Measurements from ENCODE around the gene OSTM1.

OSTM1 gene

GRCh38 chr6:108093781-108094300 is 19.3 kb upstream of the OSTM1 start:
- Histone ChIP-seq H3K27ac (ENCODE audit: low read length) (no peak overlapping the region), H3K9ac (ENCODE audit: low read depth, low read length) (no peak overlapping the region), H3K4me3 (ENCODE audit: low read length) (no peak overlapping the region), H3K4me1 (ENCODE audit: insufficient read depth, low read length) (no peaks in the 10 kb centered on the region), H3K36me3 (ENCODE audit: insufficient read depth, low read depth, low read length) (no peaks in the 10 kb centered on the region), H3K9me3 (ENCODE audit: insufficient read depth, low read depth, low read length) (no peaks in the 10 kb centered on the region), H3K27me3 (ENCODE audit: insufficient read depth, low read length) (no peaks in the 10 kb centered on the region)

GRCh38 chr6:108091288-108091687 is 16.7 kb upstream of the OSTM1 start:
- no peaks in the 10 kb centered on the region for H3K27me3 ChIP-seq (ENCODE audit: insufficient read depth, low read length)
- H3K9me3 ChIP-seq (ENCODE audit: insufficient read depth, low read depth, low read length): no peaks in the 10 kb centered on the region
- H3K4me3 ChIP-seq (ENCODE audit: low read length): no peak overlapping the region
- no peak overlapping the region for H3K27ac ChIP-seq (ENCODE audit: low read length)
- no peak overlapping the region for H3K9ac ChIP-seq (ENCODE audit: low read depth, low read length)
- no peaks in the 10 kb centered on the region for H3K36me3 ChIP-seq (ENCODE audit: insufficient read depth, low read depth, low read length)
- peaks cover 2% of the 10 kb centered on the region; the same call in 1 of the 2 replicates for H3K4me1 ChIP-seq (ENCODE audit: insufficient read depth, low read length)

- no peaks in the 10 kb centered on the region for H3K9me3 ChIP-seq (ENCODE audit: insufficient read depth, low read depth, low read length)
- H3K27me3 ChIP-seq (ENCODE audit: insufficient read depth, low read length): no peaks in the 10 kb centered on the region
- H3K4me1 ChIP-seq (ENCODE audit: insufficient read depth, low read length): peaks cover 1% of the 10 kb centered on the region
- H3K9ac ChIP-seq (ENCODE audit: low read depth, low read length): no peak overlapping the region
- H3K36me3 ChIP-seq (ENCODE audit: insufficient read depth, low read depth, low read length): no peaks in the 10 kb centered on the region
- H3K4me3 ChIP-seq (ENCODE audit: low read length): no peak overlapping the region
- no peak overlapping the region for H3K27ac ChIP-seq (ENCODE audit: low read length)
Measured at GRCh38 chr6:108083349-108083748, 8.8 kb upstream of the OSTM1 start.

GRCh38 chr6:108082539-108082938 is 8.0 kb upstream of the OSTM1 start:
- H3K36me3 ChIP-seq (ENCODE audit: insufficient read depth, low read depth, low read length): no peaks in the 10 kb centered on the region
- H3K27ac ChIP-seq (ENCODE audit: low read length): no peak overlapping the region
- H3K4me1 ChIP-seq (ENCODE audit: insufficient read depth, low read length): no peaks in the 10 kb centered on the region; the same call in none of the 2 replicates

GRCh38 chr6:108080010-108080780 is 5.7 kb upstream of the OSTM1 start:
- H3K27me3 ChIP-seq (ENCODE audit: insufficient read depth, low read length): peaks cover 10% of the 10 kb centered on the region; the same call in 1 of the 2 replicates
- no peak overlapping the region for H3K27ac ChIP-seq (ENCODE audit: low read length)
- no peak overlapping the region for H3K4me3 ChIP-seq (ENCODE audit: low read length)
- no peaks in the 10 kb centered on the region; the same call in none of the 2 replicates for H3K4me1 ChIP-seq (ENCODE audit: insufficient read depth, low read length)
- H3K36me3 ChIP-seq (ENCODE audit: insufficient read depth, low read depth, low read length): no peaks in the 10 kb centered on the region
- no peaks in the 10 kb centered on the region for H3K9me3 ChIP-seq (ENCODE audit: insufficient read depth, low read depth, low read length)
- H3K9ac ChIP-seq (ENCODE audit: low read depth, low read length): no peak overlapping the region

More at GRCh38 chr6:108082539-108082938, 8.0 kb upstream of the OSTM1 start:
- no peaks in the 10 kb centered on the region for H3K9me3 ChIP-seq (ENCODE audit: insufficient read depth, low read depth, low read length)
- H3K9ac ChIP-seq (ENCODE audit: low read depth, low read length): no peak overlapping the region
- no peaks in the 10 kb centered on the region for H3K27me3 ChIP-seq (ENCODE audit: insufficient read depth, low read length)
- H3K4me3 ChIP-seq (ENCODE audit: low read length): no peak overlapping the region

GRCh38 chr6:108078191-108078590 is 3.6 kb upstream of the OSTM1 start:
- Histone ChIP-seq H3K36me3 (ENCODE audit: insufficient read depth, low read depth, low read length) (no peaks in the 10 kb centered on the region), H3K27ac (ENCODE audit: low read length) (no peak overlapping the region), H3K9ac (ENCODE audit: low read depth, low read length) (no peak overlapping the region), H3K4me1 (ENCODE audit: insufficient read depth, low read length) (peaks cover 4% of the 10 kb centered on the region), H3K4me3 (ENCODE audit: low read length) (no peak overlapping the region), H3K9me3 (ENCODE audit: insufficient read depth, low read depth, low read length) (no peaks in the 10 kb centered on the region), H3K27me3 (ENCODE audit: insufficient read depth, low read length) (peaks cover 11% of the 10 kb centered on the region; the same call in 1 of the 2 replicates)

- Histone ChIP-seq H3K4me3 (ENCODE audit: low read length) (peak overlapping the region; percentile 92), H3K27ac (ENCODE audit: low read length) (no peak overlapping the region), H3K9ac (ENCODE audit: low read depth, low read length) (peak overlapping the region; percentile 72; the same call in 1 of the 2 replicates), H3K36me3 (ENCODE audit: insufficient read depth, low read depth, low read length) (no peaks in the 10 kb centered on the region), H3K4me1 (ENCODE audit: insufficient read depth, low read length) (peaks cover 14% of the 10 kb centered on the region), H3K9me3 (ENCODE audit: insufficient read depth, low read depth, low read length) (no peaks in the 10 kb centered on the region), H3K27me3 (ENCODE audit: insufficient read depth, low read length) (peaks cover 11% of the 10 kb centered on the region; the same call in 1 of the 2 replicates)
Measured at GRCh38 chr6:108074057-108074358, 533 bp downstream of the OSTM1 start.

GRCh38 chr6:108071736-108072276 is 2.7 kb downstream of the OSTM1 start:
- Histone ChIP-seq H3K4me1 (ENCODE audit: insufficient read depth, low read length) (peaks cover 14% of the 10 kb centered on the region), H3K27me3 (ENCODE audit: insufficient read depth, low read length) (peaks cover 11% of the 10 kb centered on the region; the same call in 1 of the 2 replicates), H3K9ac (ENCODE audit: low read depth, low read length) (peak overlapping the region; percentile 8; the same call in 1 of the 2 replicates), H3K9me3 (ENCODE audit: insufficient read depth, low read depth, low read length) (no peaks in the 10 kb centered on the region), H3K36me3 (ENCODE audit: insufficient read depth, low read depth, low read length) (0 out of 2 replicates have a peak, but pooled peaks cover 3% of the 10 kb centered on the region), H3K4me3 (ENCODE audit: low read length) (peak overlapping the region; percentile 25; the same call in 1 of the 2 replicates), H3K27ac (ENCODE audit: low read length) (peak overlapping the region; percentile 29)

- H3K36me3 ChIP-seq (ENCODE audit: insufficient read depth, low read depth, low read length): peaks cover 21% of the 10 kb centered on the region; the same call in 1 of the 2 replicates
Measured at GRCh38 chr6:108068618-108069017, 5.9 kb downstream of the OSTM1 start.

GRCh38 chr6:108068182-108068581 is 6.4 kb downstream of the OSTM1 start:
- Histone ChIP-seq H3K4me3 (ENCODE audit: low read length) (no peak overlapping the region), H3K4me1 (ENCODE audit: insufficient read depth, low read length) (peaks cover 10% of the 10 kb centered on the region), H3K36me3 (ENCODE audit: insufficient read depth, low read depth, low read length) (peaks cover 25% of the 10 kb centered on the region; the same call in 1 of the 2 replicates), H3K9me3 (ENCODE audit: insufficient read depth, low read depth, low read length) (no peaks in the 10 kb centered on the region), H3K27ac (ENCODE audit: low read length) (no peak overlapping the region), H3K9ac (ENCODE audit: low read depth, low read length) (no peak overlapping the region), H3K27me3 (ENCODE audit: insufficient read depth, low read length) (no peaks in the 10 kb centered on the region)

More at GRCh38 chr6:108068618-108069017, 5.9 kb downstream of the OSTM1 start:
- Histone ChIP-seq H3K4me1 (ENCODE audit: insufficient read depth, low read length) (peaks cover 13% of the 10 kb centered on the region), H3K4me3 (ENCODE audit: low read length) (no peak overlapping the region), H3K27me3 (ENCODE audit: insufficient read depth, low read length) (no peaks in the 10 kb centered on the region), H3K9ac (ENCODE audit: low read depth, low read length) (no peak overlapping the region), H3K9me3 (ENCODE audit: insufficient read depth, low read depth, low read length) (no peaks in the 10 kb centered on the region), H3K27ac (ENCODE audit: low read length) (no peak overlapping the region)

- no peaks in the 10 kb centered on the region for H3K9me3 ChIP-seq (ENCODE audit: insufficient read depth, low read depth, low read length)
- no peak overlapping the region for H3K4me3 ChIP-seq (ENCODE audit: low read length)
- H3K9ac ChIP-seq (ENCODE audit: low read depth, low read length): no peak overlapping the region
- no peaks in the 10 kb centered on the region for H3K4me1 ChIP-seq (ENCODE audit: insufficient read depth, low read length)
- H3K27me3 ChIP-seq (ENCODE audit: insufficient read depth, low read length): no peaks in the 10 kb centered on the region
- no peak overlapping the region for H3K27ac ChIP-seq (ENCODE audit: low read length)
- H3K36me3 ChIP-seq (ENCODE audit: insufficient read depth, low read depth, low read length): peaks cover 17% of the 10 kb centered on the region; the same call in 1 of the 2 replicates
Measured at GRCh38 chr6:108052706-108053105, 21.8 kb downstream of the OSTM1 start.

- H3K9me3 ChIP-seq (ENCODE audit: insufficient read depth, low read depth, low read length): no peaks in the 10 kb centered on the region
- no peaks in the 10 kb centered on the region for H3K27me3 ChIP-seq (ENCODE audit: insufficient read depth, low read length)
- H3K9ac ChIP-seq (ENCODE audit: low read depth, low read length): no peak overlapping the region
- H3K4me3 ChIP-seq (ENCODE audit: low read length): no peak overlapping the region
- no peak overlapping the region for H3K27ac ChIP-seq (ENCODE audit: low read length)
- peaks cover 25% of the 10 kb centered on the region; the same call in 1 of the 2 replicates for H3K36me3 ChIP-seq (ENCODE audit: insufficient read depth, low read depth, low read length)
- no peaks in the 10 kb centered on the region for H3K4me1 ChIP-seq (ENCODE audit: insufficient read depth, low read length)
Measured at GRCh38 chr6:108051481-108051880, 23.1 kb downstream of the OSTM1 start.
